T-helper 1 cell treated with Interleukin-12 subunit alpha and Interleukin-12 subunit beta and Interleukin-4 antibody, amounts not matched to agents 30 μg/mL and 1 μg/mL, for 36 hours (primary cell): ENCODE results near the gene CTIF.

Experiments used
- H3K27ac Mint-ChIP-seq: one replicate; pipeline ENCODE4 v1.8.0; 2021; ENCODE audit warnings: mild to moderate bottlenecking, mixed read lengths
- H3K27me3 Mint-ChIP-seq: one replicate; pipeline ENCODE4 v1.8.0; 2021; ENCODE audit warnings: low read depth, mixed read lengths
- H3K36me3 Mint-ChIP-seq: one replicate; pipeline ENCODE4 v1.8.0; 2021; ENCODE audit warnings: low read depth, mixed read lengths
- H3K4me1 Mint-ChIP-seq: one replicate; pipeline ENCODE4 v1.8.0; 2021; ENCODE audit warnings: low read depth, mixed read lengths
- H3K4me3 Mint-ChIP-seq: one replicate; pipeline ENCODE4 v1.8.0; 2021; ENCODE audit warnings: mild to moderate bottlenecking, moderate library complexity, mixed read lengths
- H3K9me3 Mint-ChIP-seq: one replicate; pipeline ENCODE4 v1.8.0; 2021; ENCODE audit warnings: mixed read lengths

CTIF gene

GRCh38 chr18:48824231-48824970 is 285.6 kb downstream of the CTIF start:
- Mint-ChIP-seq H3K27me3 (no peaks in the 10 kb centered on the region), H3K4me1 (peaks cover 13% of the 10 kb centered on the region), H3K27ac (no peak overlapping the region), H3K9me3 (no peaks in the 10 kb centered on the region), H3K4me3 (no peak overlapping the region), H3K36me3 (peaks cover 4% of the 10 kb centered on the region)

GRCh38 chr18:48825101-48825745 is 286.4 kb downstream of the CTIF start:
- no peaks in the 10 kb centered on the region for H3K27me3 Mint-ChIP-seq
- H3K27ac Mint-ChIP-seq, result no peak overlapping the region
- H3K4me1 Mint-ChIP-seq, result peaks cover 12% of the 10 kb centered on the region
- no peak overlapping the region for H3K4me3 Mint-ChIP-seq
- peaks cover 4% of the 10 kb centered on the region for H3K36me3 Mint-ChIP-seq
- H3K9me3 Mint-ChIP-seq, result no peaks in the 10 kb centered on the region

GRCh38 chr18:48826271-48826670 is 287.4 kb downstream of the CTIF start:
- Mint-ChIP-seq H3K27me3 (no peaks in the 10 kb centered on the region), H3K4me3 (no peak overlapping the region), H3K4me1 (peaks cover 8% of the 10 kb centered on the region), H3K36me3 (peaks cover 4% of the 10 kb centered on the region), H3K9me3 (no peaks in the 10 kb centered on the region), H3K27ac (no peak overlapping the region)

- H3K4me3 Mint-ChIP-seq, result no peak overlapping the region
- H3K27ac Mint-ChIP-seq, result no peak overlapping the region
- H3K9me3 Mint-ChIP-seq, result no peaks in the 10 kb centered on the region
- peaks cover 8% of the 10 kb centered on the region for H3K4me1 Mint-ChIP-seq
- no peaks in the 10 kb centered on the region for H3K27me3 Mint-ChIP-seq
- H3K36me3 Mint-ChIP-seq, result peaks cover 4% of the 10 kb centered on the region
Measured at GRCh38 chr18:48826806-48827205, 288.0 kb downstream of the CTIF start.

GRCh38 chr18:48827291-48828193 is 288.7 kb downstream of the CTIF start:
- H3K4me3 Mint-ChIP-seq, result no peak overlapping the region
- H3K27ac Mint-ChIP-seq, result no peak overlapping the region
- peaks cover 4% of the 10 kb centered on the region for H3K36me3 Mint-ChIP-seq
- peaks cover 10% of the 10 kb centered on the region for H3K4me1 Mint-ChIP-seq
- H3K27me3 Mint-ChIP-seq, result no peaks in the 10 kb centered on the region
- H3K9me3 Mint-ChIP-seq, result no peaks in the 10 kb centered on the region

GRCh38 chr18:48828194-48828545 is 289.3 kb downstream of the CTIF start:
- peaks cover 2% of the 10 kb centered on the region for H3K36me3 Mint-ChIP-seq
- H3K9me3 Mint-ChIP-seq, result no peaks in the 10 kb centered on the region
- H3K27me3 Mint-ChIP-seq, result no peaks in the 10 kb centered on the region
- H3K27ac Mint-ChIP-seq, result no peak overlapping the region
- no peak overlapping the region for H3K4me3 Mint-ChIP-seq
- H3K4me1 Mint-ChIP-seq, result peaks cover 16% of the 10 kb centered on the region

GRCh38 chr18:48828691-48829442 is 290.0 kb downstream of the CTIF start:
- Mint-ChIP-seq H3K4me1 (peaks cover 20% of the 10 kb centered on the region), H3K36me3 (peaks cover 2% of the 10 kb centered on the region)

GRCh38 chr18:48829443-48830149 is 290.8 kb downstream of the CTIF start:
- Mint-ChIP-seq H3K4me1 (peaks cover 28% of the 10 kb centered on the region), H3K9me3 (no peaks in the 10 kb centered on the region), H3K27me3 (no peaks in the 10 kb centered on the region), H3K36me3 (peaks cover 2% of the 10 kb centered on the region), H3K4me3 (no peak overlapping the region), H3K27ac (no peak overlapping the region)

More at GRCh38 chr18:48828691-48829442, 290.0 kb downstream of the CTIF start:
- no peak overlapping the region for H3K4me3 Mint-ChIP-seq
- no peak overlapping the region for H3K27ac Mint-ChIP-seq
- no peaks in the 10 kb centered on the region for H3K9me3 Mint-ChIP-seq
- no peaks in the 10 kb centered on the region for H3K27me3 Mint-ChIP-seq

- Mint-ChIP-seq H3K4me3 (no peak overlapping the region), H3K9me3 (no peaks in the 10 kb centered on the region), H3K4me1 (peaks cover 39% of the 10 kb centered on the region), H3K27ac (peak overlapping the region; percentile 49), H3K27me3 (no peaks in the 10 kb centered on the region), H3K36me3 (peaks cover under 1% of the 10 kb centered on the region)
Measured at GRCh38 chr18:48831113-48831759, 292.4 kb downstream of the CTIF start.

- peaks cover 39% of the 10 kb centered on the region for H3K4me1 Mint-ChIP-seq
- no peaks in the 10 kb centered on the region for H3K9me3 Mint-ChIP-seq
- H3K27ac Mint-ChIP-seq, result no peak overlapping the region
- no peaks in the 10 kb centered on the region for H3K27me3 Mint-ChIP-seq
- H3K36me3 Mint-ChIP-seq, result no peaks in the 10 kb centered on the region
- H3K4me3 Mint-ChIP-seq, result no peak overlapping the region
Measured at GRCh38 chr18:48831802-48832201, 293.0 kb downstream of the CTIF start.

GRCh38 chr18:48832938-48833700 is 294.3 kb downstream of the CTIF start:
- no peaks in the 10 kb centered on the region for H3K36me3 Mint-ChIP-seq

GRCh38 chr18:48833701-48834412 is 295.0 kb downstream of the CTIF start:
- Mint-ChIP-seq H3K36me3 (no peaks in the 10 kb centered on the region), H3K4me1 (peaks cover 53% of the 10 kb centered on the region), H3K4me3 (peak overlapping the region; percentile 80), H3K27me3 (no peaks in the 10 kb centered on the region), H3K9me3 (no peaks in the 10 kb centered on the region), H3K27ac (peak overlapping the region; percentile 98)

More at GRCh38 chr18:48832938-48833700, 294.3 kb downstream of the CTIF start:
- Mint-ChIP-seq H3K27ac (peak overlapping the region; percentile 98), H3K9me3 (no peaks in the 10 kb centered on the region), H3K4me3 (peak overlapping the region; percentile 60), H3K27me3 (no peaks in the 10 kb centered on the region), H3K4me1 (peaks cover 48% of the 10 kb centered on the region)
